ENCODE measurements around the gene ERFL.
A peak's percentile ranks its signal among the peaks of the same experiment; 100 is the strongest.

The ERFL gene

DNA sequence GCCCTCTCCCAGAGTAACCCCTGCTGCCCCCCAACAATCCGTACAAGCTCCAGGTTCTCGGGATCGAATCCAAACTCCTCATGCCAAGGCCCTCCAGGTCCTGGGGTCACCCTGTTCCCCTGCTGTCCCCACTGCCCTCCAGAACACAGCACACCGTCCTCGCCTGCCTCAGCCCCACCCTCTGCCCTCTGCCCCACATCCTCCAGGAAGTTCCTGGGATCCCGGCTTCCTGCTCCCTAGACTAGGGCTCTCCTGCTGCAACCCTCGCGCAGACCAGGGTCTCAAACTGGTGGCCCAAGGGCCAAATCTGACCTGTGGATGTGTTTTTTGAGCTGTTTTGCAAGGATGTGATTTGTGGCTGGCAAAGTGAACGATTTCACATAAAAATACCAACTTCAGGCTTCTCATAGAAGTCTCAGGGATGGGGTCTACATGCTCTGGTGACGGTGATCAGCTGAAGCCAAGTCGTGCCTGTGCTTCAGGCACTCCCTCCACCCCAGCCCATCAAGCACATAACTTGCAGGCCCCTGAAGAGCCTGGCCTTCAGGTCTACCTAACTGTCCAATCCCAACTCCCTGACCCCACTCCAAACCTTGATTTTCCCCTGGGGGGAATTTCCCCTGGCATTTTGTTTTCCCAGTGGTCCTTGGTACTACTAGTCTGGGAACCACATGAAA is 29.1 kb upstream of the ERFL start:
- TF ChIP-seq, protein P1, sequence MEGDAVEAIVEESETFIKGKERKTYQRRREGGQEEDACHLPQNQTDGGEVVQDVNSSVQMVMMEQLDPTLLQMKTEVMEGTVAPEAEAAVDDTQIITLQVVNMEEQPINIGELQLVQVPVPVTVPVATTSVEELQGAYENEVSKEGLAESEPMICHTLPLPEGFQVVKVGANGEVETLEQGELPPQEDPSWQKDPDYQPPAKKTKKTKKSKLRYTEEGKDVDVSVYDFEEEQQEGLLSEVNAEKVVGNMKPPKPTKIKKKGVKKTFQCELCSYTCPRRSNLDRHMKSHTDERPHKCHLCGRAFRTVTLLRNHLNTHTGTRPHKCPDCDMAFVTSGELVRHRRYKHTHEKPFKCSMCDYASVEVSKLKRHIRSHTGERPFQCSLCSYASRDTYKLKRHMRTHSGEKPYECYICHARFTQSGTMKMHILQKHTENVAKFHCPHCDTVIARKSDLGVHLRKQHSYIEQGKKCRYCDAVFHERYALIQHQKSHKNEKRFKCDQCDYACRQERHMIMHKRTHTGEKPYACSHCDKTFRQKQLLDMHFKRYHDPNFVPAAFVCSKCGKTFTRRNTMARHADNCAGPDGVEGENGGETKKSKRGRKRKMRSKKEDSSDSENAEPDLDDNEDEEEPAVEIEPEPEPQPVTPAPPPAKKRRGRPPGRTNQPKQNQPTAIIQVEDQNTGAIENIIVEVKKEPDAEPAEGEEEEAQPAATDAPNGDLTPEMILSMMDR (IDR thresholded peaks at IDR 0.05; ENCODE audit: borderline replicate concordance, insufficient read depth, low read depth, low read length): no peak
- H3K4me3 ChIP-seq (ENCODE audit: low read depth, low read length): no peak overlapping the region

- TF ChIP-seq, protein P1 (IDR thresholded peaks at IDR 0.05; ENCODE audit: borderline replicate concordance, insufficient read depth, low read depth, low read length): no peak
- H3K4me3 ChIP-seq (ENCODE audit: low read depth, low read length): no peak overlapping the region
Measured at GRCh38 chr19:41956621-41957020, 28.4 kb upstream of the ERFL start.

DNA sequence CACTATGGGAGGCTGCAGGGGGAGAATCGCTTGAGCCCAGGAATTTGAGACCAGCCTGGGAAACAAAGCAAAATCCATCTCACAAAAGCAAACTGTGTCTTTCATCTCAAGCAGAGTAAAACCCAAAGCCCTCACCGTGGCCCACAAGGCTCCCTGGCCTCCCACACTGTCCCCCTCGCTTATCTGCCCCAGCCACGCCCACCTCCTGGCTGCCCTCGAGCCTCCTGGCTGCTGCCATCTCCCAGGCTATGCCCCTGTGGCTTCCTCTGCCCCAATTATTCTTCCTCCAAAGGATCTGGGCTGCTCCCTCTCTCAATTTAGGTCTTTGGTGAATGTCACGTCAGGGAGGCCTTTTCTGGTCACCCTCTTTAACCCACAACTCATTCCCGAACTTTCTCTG is 27.3 kb upstream of the ERFL start:
- TF ChIP-seq, protein P1 (IDR thresholded peaks at IDR 0.05; ENCODE audit: borderline replicate concordance, insufficient read depth, low read depth, low read length): no peak
- no peak overlapping the region for H3K4me3 ChIP-seq (ENCODE audit: low read depth, low read length)

- TF ChIP-seq, protein P1 (IDR thresholded peaks at IDR 0.05; ENCODE audit: borderline replicate concordance, insufficient read depth, low read depth, low read length): peak; percentile 99
- H3K4me3 ChIP-seq (ENCODE audit: low read depth, low read length): no peak overlapping the region
Measured at GRCh38 chr19:41951686-41952172, 23.5 kb upstream of the ERFL start.

DNA sequence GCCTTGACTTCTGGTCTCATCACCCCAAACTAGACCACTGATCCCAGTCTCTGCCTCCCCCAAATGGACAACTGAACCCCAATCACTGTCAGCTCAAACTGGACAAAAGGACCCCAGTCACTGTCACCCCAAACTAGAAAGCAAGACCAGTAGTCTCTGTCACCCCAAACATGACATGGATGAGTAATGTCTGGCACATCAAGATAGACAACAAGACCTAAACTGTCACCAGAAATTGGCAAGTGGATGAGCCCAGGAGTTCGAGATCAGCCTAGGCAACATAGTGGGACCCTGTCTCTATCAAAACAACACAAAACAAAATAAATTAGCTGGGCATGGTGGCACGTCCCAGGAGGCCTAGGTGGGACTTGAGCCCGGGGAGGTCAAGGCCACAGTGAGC is 18.8 kb upstream of the ERFL start:
- TF ChIP-seq, protein P1 (IDR thresholded peaks at IDR 0.05; ENCODE audit: borderline replicate concordance, insufficient read depth, low read depth, low read length): no peak

DNA sequence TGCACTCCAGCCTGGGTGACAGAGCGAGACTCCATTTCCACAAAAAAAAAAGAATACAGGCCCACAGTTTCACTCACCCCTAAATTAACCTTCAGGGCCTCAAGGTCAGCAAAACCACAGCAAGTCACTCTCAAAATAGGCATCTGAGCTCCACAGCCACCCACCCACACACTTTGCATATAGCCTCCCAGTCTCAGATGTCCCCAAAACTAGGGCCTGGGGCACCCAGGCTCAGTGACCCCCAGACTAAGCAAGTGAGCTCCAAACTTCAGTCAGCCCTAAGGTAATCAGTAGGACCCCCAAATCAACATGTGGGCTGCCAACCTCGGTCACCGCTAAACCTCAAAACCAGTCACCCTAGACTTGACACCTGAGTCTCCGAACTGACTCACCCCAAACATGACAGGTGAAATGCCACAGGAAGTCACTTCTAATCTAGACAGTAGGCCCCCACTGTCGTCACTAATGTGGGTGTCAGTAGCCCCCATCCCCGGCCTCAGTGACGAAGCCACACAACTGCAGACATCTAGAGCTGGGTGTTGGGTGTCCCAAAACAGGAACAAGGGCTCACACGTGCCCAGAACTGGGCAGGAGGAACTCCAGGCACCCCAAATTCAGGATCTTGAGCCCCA is 17.0 kb upstream of the ERFL start:
- TF ChIP-seq, protein P1 (IDR thresholded peaks at IDR 0.05; ENCODE audit: borderline replicate concordance, insufficient read depth, low read depth, low read length): no peak
- no peak overlapping the region for H3K4me3 ChIP-seq (ENCODE audit: low read depth, low read length)

More for the DNA sequence above, 18.8 kb upstream of the ERFL start:
- no peak overlapping the region for H3K4me3 ChIP-seq (ENCODE audit: low read depth, low read length)

GRCh38 chr19:41944336-41944735 is 16.1 kb upstream of the ERFL start:
- no peak overlapping the region for H3K4me3 ChIP-seq (ENCODE audit: low read depth, low read length)
- TF ChIP-seq, protein P1 (IDR thresholded peaks at IDR 0.05; ENCODE audit: borderline replicate concordance, insufficient read depth, low read depth, low read length): no peak

Data from GM12875 (cell line).